Measurements from ENCODE around the gene SPTSSA.

GRCh38 chr14:34502001-34502400 is 40.0 kb upstream of the SPTSSA start:
- TF ChIP-seq CTCF (IDR thresholded peaks at IDR 0.05; ENCODE audit: low read length) (no peak), EZH2 (optimal IDR thresholded peaks at IDR 0.05; ENCODE audit: low read depth, low read length) (no peak)

Data from MM.1S (cell line).